ENCODE measurements around the gene MMP8.

Gene MMP8

DNA sequence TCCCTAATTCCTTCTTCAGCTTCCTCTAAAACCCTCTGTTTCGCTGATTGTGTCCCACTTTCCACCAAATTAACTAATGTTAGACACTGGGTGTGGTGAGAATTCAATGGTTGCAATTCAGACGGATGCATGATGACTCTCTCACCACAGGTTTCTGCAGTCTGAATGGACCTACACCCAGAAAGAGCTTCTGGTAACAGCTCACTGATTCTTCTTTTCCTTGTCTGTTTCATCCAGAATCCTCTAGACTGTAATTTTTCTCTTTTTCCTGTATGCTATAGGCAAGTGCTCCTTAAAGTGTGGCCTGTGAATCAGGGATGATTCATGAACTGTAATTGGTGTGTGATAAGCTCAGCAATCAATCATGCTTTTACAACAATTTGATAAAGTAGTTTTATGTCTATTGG lies 37.6 kb upstream of the MMP8 start:
- TF ChIP-seq, protein P1, sequence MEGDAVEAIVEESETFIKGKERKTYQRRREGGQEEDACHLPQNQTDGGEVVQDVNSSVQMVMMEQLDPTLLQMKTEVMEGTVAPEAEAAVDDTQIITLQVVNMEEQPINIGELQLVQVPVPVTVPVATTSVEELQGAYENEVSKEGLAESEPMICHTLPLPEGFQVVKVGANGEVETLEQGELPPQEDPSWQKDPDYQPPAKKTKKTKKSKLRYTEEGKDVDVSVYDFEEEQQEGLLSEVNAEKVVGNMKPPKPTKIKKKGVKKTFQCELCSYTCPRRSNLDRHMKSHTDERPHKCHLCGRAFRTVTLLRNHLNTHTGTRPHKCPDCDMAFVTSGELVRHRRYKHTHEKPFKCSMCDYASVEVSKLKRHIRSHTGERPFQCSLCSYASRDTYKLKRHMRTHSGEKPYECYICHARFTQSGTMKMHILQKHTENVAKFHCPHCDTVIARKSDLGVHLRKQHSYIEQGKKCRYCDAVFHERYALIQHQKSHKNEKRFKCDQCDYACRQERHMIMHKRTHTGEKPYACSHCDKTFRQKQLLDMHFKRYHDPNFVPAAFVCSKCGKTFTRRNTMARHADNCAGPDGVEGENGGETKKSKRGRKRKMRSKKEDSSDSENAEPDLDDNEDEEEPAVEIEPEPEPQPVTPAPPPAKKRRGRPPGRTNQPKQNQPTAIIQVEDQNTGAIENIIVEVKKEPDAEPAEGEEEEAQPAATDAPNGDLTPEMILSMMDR (IDR thresholded peaks at IDR 0.05; ENCODE audit: low read length): no peak
- TF ChIP-seq EZH2 (IDR thresholded peaks at IDR 0.05; ENCODE audit: borderline replicate concordance, low read length): no peak
- no peaks in the 10 kb centered on the region for H3K4me1 ChIP-seq (ENCODE audit: insufficient read depth, low read length, severe bottlenecking)
- H4K20me1 ChIP-seq (ENCODE audit: insufficient read depth, low read length): no peaks in the 10 kb centered on the region
- H3K27me3 ChIP-seq (ENCODE audit: insufficient read depth, low read length): no peaks in the 10 kb centered on the region
- H2AFZ ChIP-seq (ENCODE audit: low read length): no peak overlapping the region
- H3K9me3 ChIP-seq (ENCODE audit: low read length): no peaks in the 10 kb centered on the region
- H3K4me2 ChIP-seq (ENCODE audit: low read length): no peak overlapping the region
- H3K4me3 ChIP-seq (ENCODE audit: low read depth, low read length, poor library complexity, severe bottlenecking): no peak overlapping the region
- no peak overlapping the region for H3K9ac ChIP-seq (ENCODE audit: low read length)
- no peaks in the 10 kb centered on the region for H3K79me2 ChIP-seq (ENCODE audit: insufficient read depth, low read length)
- no peaks in the 10 kb centered on the region for H3K36me3 ChIP-seq (ENCODE audit: insufficient read depth, low read length)
- H3K9me2 ChIP-seq (ENCODE audit: low read depth, low read length): no peaks in the 10 kb centered on the region
- no peak overlapping the region for H3K27ac ChIP-seq (ENCODE audit: low read depth, low read length, poor library complexity, severe bottlenecking)
- no peaks in the 10 kb centered on the region for H3F3A ChIP-seq (ENCODE audit: insufficient read depth, low read length)

DNA sequence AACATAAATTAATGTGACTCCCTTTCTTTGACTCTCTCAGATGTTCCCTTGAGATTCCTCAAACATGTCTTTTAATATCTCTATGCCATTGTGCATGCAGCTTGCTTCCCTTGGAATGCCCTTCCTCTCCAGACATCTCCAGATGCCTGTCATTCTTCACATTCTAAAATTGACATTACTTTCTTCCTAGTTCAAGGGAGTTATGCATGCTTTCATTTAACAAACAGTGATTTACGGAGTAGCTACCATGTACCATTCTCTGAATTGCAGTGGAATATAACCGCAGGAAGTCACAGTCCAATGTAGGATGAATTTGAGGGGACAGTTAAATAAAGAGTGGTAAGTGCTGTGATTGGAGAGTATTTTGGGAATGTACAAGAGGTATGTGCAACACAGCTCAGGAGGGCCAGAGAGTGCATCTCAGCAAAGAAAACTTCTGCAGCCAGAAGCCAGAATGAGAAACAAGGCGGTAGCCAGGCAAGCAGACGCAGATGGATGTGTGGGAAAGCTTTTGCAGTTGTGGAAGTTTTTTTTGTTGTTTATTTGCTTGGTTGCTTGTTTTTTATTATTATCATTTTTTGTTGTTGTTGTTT lies 37.0 kb upstream of the MMP8 start:
- Histone ChIP-seq H3K9ac (ENCODE audit: low read length) (no peak overlapping the region), H3K9me2 (ENCODE audit: low read depth, low read length) (no peaks in the 10 kb centered on the region), H3K27me3 (ENCODE audit: insufficient read depth, low read length) (no peaks in the 10 kb centered on the region), H3K4me2 (ENCODE audit: low read length) (no peak overlapping the region), H4K20me1 (ENCODE audit: insufficient read depth, low read length) (no peaks in the 10 kb centered on the region), H3K9me3 (ENCODE audit: low read length) (no peaks in the 10 kb centered on the region), H3K36me3 (ENCODE audit: insufficient read depth, low read length) (no peaks in the 10 kb centered on the region), H3K27ac (ENCODE audit: low read depth, low read length, poor library complexity, severe bottlenecking) (no peak overlapping the region), H2AFZ (ENCODE audit: low read length) (no peak overlapping the region), H3F3A (ENCODE audit: insufficient read depth, low read length) (no peaks in the 10 kb centered on the region), H3K79me2 (ENCODE audit: insufficient read depth, low read length) (no peaks in the 10 kb centered on the region), H3K4me3 (ENCODE audit: low read depth, low read length, poor library complexity, severe bottlenecking) (no peak overlapping the region), H3K4me1 (ENCODE audit: insufficient read depth, low read length, severe bottlenecking) (no peaks in the 10 kb centered on the region)
- TF ChIP-seq, protein P1 (IDR thresholded peaks at IDR 0.05; ENCODE audit: low read length): no peak
- no peak for TF ChIP-seq EZH2 (IDR thresholded peaks at IDR 0.05; ENCODE audit: borderline replicate concordance, low read length)

DNA sequence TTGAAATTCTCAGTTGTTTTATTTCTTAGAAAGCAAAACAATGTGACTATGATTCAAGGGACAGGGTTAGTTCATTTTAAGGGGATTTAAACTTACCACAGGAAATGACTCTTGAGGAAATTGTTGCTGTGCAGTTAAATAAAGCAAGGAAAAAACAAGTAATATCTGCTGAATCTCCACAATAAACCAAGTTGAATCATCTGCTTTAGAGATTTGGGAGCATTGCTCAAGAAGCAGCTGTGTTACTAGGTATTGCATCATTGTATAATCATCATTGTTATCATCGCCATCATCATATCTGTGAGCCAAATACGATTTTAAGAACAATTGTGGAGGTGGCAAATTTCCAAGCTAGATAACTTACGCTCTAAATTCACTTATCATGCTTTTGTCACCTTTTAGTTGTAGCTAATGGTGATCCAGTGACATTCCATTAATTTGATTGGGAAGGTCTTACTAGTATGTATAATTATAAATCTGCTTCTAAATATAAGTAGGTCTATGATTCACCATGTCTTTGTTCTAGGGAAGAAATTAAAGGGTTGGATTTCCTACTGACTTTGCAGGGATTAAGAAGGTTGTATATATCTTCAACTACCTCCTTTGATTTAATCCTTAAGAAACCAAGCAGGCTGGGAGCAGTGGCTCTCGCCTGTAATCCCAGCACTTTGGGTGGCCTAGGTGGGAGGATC lies 35.7 kb upstream of the MMP8 start:
- TF ChIP-seq, protein P1 (IDR thresholded peaks at IDR 0.05; ENCODE audit: low read length): no peak
- TF ChIP-seq EZH2 (IDR thresholded peaks at IDR 0.05; ENCODE audit: borderline replicate concordance, low read length): no peak
- H3K4me2 ChIP-seq (ENCODE audit: low read length): no peak overlapping the region
- H3K27ac ChIP-seq (ENCODE audit: low read depth, low read length, poor library complexity, severe bottlenecking): no peak overlapping the region
- H3K36me3 ChIP-seq (ENCODE audit: insufficient read depth, low read length): no peaks in the 10 kb centered on the region
- H3K27me3 ChIP-seq (ENCODE audit: insufficient read depth, low read length): no peaks in the 10 kb centered on the region
- H3F3A ChIP-seq (ENCODE audit: insufficient read depth, low read length): no peaks in the 10 kb centered on the region
- no peak overlapping the region for H3K4me3 ChIP-seq (ENCODE audit: low read depth, low read length, poor library complexity, severe bottlenecking)
- no peaks in the 10 kb centered on the region for H3K4me1 ChIP-seq (ENCODE audit: insufficient read depth, low read length, severe bottlenecking)
- no peak overlapping the region for H3K9ac ChIP-seq (ENCODE audit: low read length)
- H2AFZ ChIP-seq (ENCODE audit: low read length): no peak overlapping the region
- no peaks in the 10 kb centered on the region for H3K9me3 ChIP-seq (ENCODE audit: low read length)
- H3K79me2 ChIP-seq (ENCODE audit: insufficient read depth, low read length): no peaks in the 10 kb centered on the region
- H4K20me1 ChIP-seq (ENCODE audit: insufficient read depth, low read length): no peaks in the 10 kb centered on the region
- H3K9me2 ChIP-seq (ENCODE audit: low read depth, low read length): no peaks in the 10 kb centered on the region
